SU-DHL-6 (cell line): Measurements from ENCODE around the gene ATP6V0E2.

Experiments used
- EZH2phosphoT487 ChIP-seq: fragments of 200-600 bp; sonication (generic), shearing (Covaris generic); conservative IDR thresholded peaks from 2 replicates; pipeline ENCODE4 v1.6.1; 2018; ENCODE audit warnings: mild to moderate bottlenecking, antibody characterized with exemption, low read length, moderate library complexity, mixed read lengths
- TF ChIP-seq, protein P1 (sequence below): fragments of 200-600 bp; sonication (generic); IDR thresholded peaks from one replicate; pipeline ENCODE4 v1.5.1; 2017; ENCODE audit warnings: antibody characterized with exemption, mild to moderate bottlenecking, low read length, moderate library complexity; ENCODE audit not compliant: insufficient read depth, poor library complexity, severe bottlenecking

DNA sequence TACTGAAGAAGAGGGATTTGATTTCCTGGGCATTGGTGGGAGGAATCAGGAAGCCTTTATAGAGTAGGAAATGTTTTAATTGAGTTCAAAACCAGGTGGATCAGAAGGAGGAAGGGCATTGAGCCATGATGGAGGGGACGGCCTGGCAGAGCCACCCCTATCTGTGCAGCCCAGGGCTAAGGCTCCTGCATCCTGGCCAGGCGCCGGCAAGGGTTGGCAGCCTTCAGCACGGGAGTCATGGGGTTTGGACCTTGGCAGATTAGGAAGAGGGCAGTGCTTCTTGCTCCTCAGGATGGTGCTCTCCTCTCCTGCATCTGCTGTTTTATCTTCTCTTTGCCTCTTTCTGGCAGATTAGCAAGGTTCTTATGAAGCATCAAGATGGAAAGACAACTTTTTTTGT lies 23.1 kb upstream of the ATP6V0E2 start:
- TF ChIP-seq, protein P1, sequence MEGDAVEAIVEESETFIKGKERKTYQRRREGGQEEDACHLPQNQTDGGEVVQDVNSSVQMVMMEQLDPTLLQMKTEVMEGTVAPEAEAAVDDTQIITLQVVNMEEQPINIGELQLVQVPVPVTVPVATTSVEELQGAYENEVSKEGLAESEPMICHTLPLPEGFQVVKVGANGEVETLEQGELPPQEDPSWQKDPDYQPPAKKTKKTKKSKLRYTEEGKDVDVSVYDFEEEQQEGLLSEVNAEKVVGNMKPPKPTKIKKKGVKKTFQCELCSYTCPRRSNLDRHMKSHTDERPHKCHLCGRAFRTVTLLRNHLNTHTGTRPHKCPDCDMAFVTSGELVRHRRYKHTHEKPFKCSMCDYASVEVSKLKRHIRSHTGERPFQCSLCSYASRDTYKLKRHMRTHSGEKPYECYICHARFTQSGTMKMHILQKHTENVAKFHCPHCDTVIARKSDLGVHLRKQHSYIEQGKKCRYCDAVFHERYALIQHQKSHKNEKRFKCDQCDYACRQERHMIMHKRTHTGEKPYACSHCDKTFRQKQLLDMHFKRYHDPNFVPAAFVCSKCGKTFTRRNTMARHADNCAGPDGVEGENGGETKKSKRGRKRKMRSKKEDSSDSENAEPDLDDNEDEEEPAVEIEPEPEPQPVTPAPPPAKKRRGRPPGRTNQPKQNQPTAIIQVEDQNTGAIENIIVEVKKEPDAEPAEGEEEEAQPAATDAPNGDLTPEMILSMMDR = no peak
- no peak for TF ChIP-seq EZH2phosphoT487
